HG03457 (cell line): ENCODE results near the gene ZNF438.

Source experiments
- ATAC-seq: cut with Tn5 transposase; IDR thresholded peaks from one replicate; pipeline ENCODE4 v1.9.1; 2021; ENCODE audit warnings: moderate number of reproducible peaks; ENCODE audit not compliant: unreplicated experiment

ZNF438 gene

DNA sequence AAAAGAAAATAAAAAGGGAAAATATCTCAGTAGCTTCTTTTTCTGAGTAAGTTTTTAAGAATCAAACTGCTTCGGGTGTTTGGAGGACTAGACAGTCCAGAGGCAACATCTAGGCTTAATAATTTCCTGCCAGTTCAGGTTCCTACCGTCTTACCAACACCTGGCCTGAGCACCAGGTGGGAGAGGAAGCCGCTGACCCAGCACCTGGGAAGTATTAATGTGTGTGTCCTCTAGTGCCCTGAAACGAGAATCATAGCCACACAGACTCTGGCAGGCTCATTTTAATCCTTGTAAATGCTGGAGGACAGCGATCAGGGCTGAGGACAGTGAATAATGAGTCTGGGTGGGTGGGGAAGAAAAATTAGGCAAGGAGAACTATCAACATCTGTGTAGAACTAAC, 137.4 kb downstream of the ZNF438 start:
- no peak for ATAC-seq

DNA sequence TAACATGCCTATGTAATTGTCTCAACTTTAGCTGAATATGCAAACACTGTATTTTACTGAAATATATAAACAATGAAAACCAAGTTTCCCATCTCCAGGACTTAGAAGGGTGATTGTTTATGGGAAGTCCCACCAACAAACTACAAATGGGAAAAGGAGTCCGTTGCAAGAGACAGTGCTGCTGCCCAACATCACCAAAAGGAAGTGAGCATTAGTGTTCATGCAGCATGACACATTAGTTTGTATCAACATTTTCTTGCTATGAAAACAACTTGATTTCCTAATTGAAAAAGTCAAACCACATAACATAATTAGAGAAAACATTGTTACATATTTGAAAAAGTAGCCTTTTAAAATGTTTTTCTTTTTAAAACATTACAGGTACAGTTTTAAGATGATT, 138.5 kb downstream of the ZNF438 start:
- no peak for ATAC-seq

DNA sequence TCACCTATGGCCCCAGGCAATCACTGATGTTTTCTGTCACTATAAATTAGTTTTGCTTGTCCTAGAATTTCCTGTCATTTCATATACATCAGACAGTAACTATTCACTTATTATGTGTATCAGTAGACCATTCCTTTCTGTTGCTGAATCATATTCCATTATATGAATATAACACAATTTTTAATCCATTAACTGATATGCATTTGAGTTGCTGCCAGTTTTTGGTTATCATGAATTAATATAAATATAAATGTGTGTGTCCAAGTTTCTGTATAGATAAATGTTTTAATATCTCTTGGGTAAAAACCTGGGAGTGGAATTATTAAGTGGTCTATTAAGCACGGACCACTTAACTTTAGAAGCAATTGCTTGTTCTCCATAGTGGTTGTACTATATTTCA, 143.8 kb downstream of the ZNF438 start:
- ATAC-seq = no peak

DNA sequence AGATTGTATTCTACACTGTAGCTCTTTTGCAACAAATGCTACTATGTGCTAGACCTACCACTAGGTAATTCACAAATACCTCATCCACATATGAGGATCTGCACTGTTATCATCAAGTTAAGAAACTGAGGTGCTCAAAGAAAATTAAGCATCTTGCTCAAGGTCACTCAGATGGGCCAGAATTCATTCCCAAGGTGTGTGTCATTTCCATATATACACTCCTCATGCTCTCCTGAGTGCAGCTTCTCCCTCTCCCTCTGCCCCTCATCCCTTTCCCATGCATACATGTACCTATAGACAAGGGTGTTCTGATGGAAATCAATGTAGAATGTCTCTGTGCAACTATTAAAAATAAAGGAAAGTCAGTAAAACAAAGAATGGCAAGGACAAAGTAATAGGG, 146.2 kb downstream of the ZNF438 start:
- ATAC-seq = no peak

GRCh38 chr10:30883751-30884150, 147.9 kb downstream of the ZNF438 start:
- no peak for ATAC-seq

DNA sequence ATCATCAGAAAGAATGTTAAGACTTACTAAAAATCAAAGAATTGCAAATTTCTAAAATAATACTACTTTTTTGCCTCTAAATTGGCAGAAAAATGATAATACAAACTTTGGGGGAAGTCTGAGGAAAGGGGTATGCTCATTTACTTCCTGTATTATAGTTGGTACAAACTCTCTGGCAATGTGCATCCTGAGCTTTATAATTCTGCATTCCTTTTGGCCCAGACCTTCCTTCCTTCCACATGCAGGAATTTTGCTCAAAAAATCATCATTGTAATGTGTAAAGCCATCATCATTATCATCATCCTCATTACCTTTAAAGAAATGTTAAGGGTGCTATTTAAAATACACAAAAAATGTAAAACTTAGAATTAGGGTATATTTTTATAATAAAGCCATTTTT, 148.5 kb downstream of the ZNF438 start:
- no peak for ATAC-seq

DNA sequence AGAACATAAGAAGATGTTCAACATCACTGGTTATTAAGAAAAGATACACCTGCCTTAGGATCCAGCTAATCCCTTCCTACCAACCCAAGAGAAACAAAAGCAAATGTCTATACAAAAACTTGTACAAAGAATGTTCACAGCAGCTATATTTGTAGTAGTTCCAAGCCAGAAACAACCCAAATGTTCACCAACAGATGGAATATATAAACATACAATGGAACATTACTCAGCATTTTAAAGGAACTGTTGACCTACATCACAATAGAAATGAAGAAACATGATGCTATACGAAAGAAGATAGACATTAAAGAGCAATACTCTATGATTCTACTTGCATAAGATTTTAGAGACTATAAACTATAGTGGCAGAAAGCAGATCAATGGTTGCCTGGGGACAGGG, 149.4 kb downstream of the ZNF438 start:
- no peak for ATAC-seq

GRCh38 chr10:30878920-30879319, 152.7 kb downstream of the ZNF438 start:
- ATAC-seq = no peak

DNA sequence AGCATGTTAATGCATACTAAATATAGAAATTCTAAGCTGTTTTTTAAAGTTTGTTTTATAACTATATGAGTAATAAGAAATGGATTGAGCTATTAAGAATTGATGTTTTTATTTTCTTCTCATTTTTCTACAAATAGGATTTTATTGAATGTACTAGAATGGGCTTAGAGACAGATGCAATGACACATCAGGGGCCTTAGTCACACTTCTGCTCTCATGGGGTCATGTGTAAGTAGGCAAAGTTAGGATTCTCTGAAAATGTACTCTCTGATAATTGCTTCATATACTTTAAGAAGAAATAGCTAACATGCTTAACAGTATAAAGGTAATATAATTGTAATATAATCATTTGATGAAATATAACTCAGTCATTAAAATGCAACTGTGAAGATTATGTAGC, 154.6 kb downstream of the ZNF438 start:
- no peak for ATAC-seq

DNA sequence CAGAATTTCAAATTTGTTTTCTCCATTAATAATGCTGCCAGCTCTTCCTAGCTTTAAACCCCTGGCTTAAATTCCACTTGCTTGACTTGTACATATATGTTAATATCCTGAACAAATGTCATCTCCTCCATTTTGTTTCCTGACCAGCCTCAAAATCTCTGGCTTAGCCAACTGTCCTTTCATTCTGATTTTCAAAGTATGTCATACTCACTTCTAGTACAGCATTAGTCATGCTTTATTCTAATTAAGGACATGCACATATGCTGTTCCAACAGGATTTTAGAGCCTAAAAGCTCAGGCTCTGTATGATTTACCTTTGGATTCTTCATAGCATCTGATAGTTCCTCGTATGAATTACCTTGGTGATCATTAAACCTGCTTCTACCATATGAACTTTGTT, 158.3 kb downstream of the ZNF438 start:
- no peak for ATAC-seq

DNA sequence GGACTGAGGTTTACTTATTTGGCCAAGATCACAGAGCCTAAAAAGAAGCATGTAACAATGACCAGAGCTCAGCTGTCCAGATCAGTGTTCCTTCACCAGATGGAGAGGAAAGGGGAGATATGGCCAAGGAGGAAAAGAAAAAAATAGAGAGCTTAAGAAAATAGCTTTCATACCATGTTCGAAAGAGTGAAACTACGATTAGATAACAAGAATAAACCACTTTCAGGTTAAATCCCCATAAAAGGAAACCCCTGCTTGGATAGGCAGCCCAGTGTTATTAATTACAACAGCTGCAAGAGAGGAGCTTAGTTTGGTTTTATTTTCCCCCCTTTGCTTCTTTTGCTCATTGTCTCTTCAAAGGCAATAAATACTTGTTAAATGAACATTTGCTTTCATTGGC, 160.8 kb downstream of the ZNF438 start:
- no peak for ATAC-seq

DNA sequence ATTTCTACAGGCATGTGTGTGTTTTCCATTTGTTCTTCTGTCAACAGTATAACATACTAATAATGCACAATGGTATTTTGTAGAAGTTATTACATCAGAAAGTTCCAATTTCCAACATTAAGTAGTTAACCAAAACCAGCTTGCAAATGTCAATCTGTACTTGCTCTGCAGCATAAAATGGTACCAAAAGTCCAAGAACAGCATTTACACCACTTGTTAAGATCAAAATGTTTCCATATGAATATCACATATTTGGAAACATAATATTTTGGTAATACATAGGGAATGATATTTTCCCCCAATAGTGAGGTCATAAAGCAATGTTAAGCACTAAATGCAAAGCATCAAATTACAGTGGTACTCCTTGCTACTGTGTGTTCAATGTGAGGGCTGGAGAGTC, 162.1 kb downstream of the ZNF438 start:
- no peak for ATAC-seq

DNA sequence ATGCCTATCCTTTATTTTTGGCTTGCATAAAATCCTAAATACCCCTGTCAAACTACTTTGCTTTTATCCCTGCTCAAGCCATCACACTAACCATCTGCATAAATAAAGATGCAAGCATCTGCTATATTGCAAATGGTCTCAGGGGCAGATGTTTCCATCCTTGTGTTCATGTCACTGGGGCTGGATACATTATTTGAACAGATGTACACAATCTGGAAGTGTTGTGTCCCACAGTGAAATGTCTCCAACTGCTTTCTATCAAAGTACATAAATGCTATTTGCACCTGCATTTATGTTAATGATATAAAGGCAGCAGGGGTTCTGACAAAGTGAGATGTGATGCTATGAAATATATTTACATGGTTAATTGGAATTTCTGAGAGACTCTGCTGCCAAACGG, 163.1 kb downstream of the ZNF438 start:
- ATAC-seq = no peak

DNA sequence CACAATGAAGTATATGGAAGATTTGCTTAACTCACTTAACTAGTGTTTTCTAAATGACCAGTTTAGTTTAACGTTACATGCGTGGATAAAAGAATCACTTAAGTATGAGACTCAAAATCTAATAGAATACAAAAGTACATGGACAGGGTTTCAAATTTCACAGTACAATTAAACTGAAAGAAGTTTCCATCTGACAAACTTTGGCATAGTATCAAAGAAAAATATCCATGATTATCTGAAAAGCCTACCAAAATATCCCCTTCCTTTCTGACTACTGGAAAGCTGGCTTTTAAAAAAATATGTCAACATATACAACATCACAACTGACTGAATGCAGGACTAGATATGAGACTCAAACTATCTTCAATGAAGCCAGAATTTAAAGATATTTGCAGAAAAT, 164.8 kb downstream of the ZNF438 start:
- ATAC-seq = no peak

DNA sequence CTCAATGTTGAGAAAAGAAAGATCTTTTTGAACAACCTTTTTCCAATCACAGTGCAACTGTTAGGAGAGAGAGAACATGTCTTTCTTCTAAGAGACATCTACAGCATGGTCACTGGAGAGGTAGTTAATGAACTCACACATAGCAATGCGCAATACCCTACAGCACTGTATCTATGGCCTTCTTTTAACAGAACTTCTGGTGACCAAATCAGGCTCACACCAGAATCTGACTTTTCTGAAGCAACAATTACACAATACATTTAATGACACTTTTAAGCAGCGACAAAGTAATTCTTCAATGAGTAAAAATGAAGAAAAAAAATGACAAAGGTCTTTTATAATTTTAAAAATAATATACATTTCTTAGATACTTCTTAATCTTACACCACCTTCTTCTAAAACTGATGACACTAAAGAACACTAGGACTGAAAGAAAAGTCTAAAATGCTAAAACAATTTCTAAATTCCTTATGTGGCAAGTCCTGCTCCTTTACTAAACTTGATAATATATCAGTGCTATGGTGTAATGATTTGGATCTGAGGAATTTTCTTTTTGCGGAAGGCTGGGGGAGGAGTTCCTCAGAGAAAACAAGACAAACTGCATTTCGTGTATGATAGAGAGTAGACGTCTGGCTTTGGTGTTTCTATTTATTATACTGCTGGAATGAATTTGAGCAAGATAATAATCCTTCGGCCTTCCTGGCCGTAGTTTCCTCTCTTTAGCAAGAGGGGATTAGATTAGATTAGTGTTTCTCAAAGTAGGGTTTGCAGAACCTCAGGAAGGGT, 166.3 kb downstream of the ZNF438 start:
- no peak for ATAC-seq

DNA sequence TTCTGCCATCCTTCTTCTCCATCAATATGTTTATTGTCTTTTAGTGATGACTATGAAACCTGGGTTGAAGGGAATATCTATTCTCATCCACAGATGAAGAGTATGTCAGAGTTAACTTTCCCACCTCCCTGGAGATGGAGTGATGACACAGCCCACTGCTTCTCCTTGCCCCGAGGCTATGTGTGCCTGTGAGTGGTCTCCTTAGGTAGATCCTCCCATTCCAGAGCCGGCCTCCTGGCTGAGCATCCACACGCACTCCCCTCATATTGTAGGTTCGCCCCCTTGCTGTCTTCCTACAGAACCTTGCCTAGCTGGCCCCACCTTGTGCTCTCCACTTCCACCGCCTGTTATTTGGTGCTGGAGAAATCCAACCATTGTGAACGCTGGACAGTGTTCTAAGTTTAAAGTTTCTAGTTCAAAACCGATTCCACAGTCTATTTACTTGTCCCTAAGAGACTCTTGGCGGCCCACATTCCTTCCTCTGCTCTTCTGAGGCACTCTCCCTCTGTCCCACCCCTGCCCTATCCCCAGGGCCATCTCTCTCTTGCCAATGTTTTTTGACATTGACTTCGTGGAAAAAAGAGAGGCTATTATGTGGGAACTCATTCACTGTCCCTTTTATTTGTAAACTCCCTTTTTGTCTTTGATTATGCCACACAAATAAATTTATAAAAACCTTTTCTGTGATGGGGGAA, 168.0 kb downstream of the ZNF438 start:
- no peak for ATAC-seq

GRCh38 chr10:30862486-30862885, 169.2 kb downstream of the ZNF438 start:
- no peak for ATAC-seq

DNA sequence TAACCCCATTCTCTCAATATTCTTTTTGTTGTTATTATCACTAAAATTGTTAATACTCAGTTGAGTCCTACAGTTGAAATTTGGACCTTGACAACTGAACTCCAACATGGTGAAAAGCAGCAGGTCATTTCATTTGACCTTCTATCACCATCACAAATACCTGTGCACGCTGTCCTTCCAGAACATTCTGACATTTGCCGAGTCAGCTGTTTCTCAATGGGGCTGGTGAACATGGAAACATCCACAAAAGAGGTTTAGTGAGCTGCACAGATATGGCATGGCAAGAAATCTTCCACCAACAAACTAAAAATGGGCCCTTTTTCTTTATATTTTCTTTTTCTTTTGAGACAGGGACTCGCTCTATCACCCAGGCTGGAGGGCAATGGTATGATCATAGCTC, 169.7 kb downstream of the ZNF438 start:
- ATAC-seq = no peak

DNA sequence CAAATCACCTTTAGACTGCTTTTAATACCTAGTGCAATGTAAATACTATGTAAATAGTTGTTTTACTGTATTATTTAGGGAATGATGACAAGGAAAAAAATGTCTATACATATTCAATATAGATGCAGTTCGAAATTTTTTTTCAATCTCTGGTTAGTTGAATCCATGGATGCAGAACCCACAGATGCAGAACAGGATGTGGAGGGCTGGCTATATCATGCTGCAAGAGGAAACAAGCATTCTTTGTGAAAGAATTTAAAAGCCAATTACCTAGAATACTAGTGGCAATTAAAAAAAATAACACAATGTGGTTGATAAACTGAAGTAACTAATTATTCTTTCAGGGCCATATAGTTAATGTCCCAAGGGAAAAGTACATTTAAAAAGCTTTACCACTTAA, 170.4 kb downstream of the ZNF438 start:
- ATAC-seq = no peak

DNA sequence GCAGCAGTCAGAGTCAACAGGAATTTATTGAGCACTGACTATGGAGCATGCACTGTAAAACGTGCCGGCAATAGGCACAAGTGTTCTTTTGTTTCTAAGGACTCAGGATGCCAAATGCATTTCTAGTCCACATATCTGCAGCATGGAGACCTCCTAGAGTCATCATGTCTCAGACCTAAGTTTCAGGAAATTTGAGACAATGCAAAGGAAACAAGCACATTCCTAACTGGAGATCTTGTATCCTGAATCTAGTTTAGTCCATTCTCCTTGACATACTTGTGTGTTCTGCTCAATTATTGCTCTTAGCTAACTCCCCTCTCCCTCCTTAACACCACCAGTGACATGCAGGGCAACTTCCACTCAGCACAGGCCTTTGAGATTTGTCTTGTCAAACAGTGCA, 173.2 kb downstream of the ZNF438 start:
- no peak for ATAC-seq

- ATAC-seq = no peak
Measured at GRCh38 chr10:30857803-30858202, 173.9 kb downstream of the ZNF438 start.

DNA sequence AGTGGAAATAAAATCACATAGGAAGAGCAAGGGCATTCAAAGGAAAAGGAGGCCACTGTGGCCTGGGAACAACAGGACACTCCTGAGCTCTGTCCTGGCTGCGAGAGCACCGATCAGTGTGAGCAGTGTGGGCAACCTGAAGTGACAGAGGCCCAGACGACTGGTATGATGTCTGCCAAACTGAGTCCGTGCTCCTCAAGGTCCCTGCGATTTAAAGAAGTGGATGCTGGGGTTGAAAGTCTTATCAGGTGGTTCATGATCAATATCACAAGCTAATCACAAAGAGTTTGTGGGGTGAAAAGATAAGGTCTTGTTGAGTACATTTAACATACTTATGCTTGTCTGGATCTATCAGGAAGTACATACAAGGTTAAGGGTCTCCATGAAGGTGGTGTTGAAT, 176.5 kb downstream of the ZNF438 start:
- ATAC-seq = no peak

DNA sequence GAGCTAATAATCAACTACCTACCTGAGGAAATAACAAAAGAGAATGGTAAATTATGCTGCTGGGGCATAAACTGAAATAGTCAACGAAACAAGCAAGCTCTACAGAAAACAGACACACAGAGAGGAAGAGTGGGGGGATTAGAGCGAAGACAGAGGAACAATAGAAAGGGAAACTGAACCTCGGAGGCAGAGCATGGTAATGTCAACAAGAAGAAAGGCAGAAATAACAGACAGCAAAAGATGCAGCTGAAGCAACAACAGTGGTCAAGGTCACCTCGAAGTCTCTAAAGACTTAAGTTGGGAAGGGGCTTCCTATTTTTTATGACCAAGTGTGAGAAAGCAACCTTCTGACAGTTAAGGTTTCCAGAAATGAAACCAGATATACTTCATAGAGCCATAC, 177.0 kb downstream of the ZNF438 start:
- no peak for ATAC-seq
